CD8-positive, alpha-beta memory T cell (primary cell): ENCODE data around the gene OLA1. TPM values are rescaled to one million over a fixed set of nuclear protein-coding genes. Genes with fewer than 3 reads are reported as not detected.

ENCODE experiments used
- CTCF ChIA-PET: fragments of 350-600 bp; sonication (Branson Sonifier 250); formaldehyde crosslinking; loops from one replicate; lab custom pipeline; 2021; ENCODE audit warnings: antibody characterized with exemption; lab: Charles Lee
- POLR2A ChIA-PET: fragments of 350-600 bp; sonication (Branson Sonifier 250); formaldehyde crosslinking; loops from one replicate; lab custom pipeline; 2021; ENCODE audit warnings: antibody characterized with exemption; lab: Charles Lee
- DNase-seq, 5 donors: peaks; one replicate each; pipeline versions ENCODE4 v3.0.0 to v3.0.0-alpha.2; 2020 to 2022; ENCODE audit warnings: mixed read lengths in 1 of 5
- H3K27ac ChIP-seq: one replicate; pipeline ENCODE4 v1.7.0; 2013; ENCODE audit warnings: low read depth, mild to moderate bottlenecking, low read length, moderate library complexity
- H3K27me3 ChIP-seq: 2 replicates; pipeline ENCODE4 v1.7.0; 2013; ENCODE audit warnings: low read length, mild to moderate bottlenecking; ENCODE audit not compliant: insufficient read depth, poor library complexity, severe bottlenecking
- H3K36me3 ChIP-seq: 2 replicates; pipeline ENCODE4 v1.7.0; 2013; ENCODE audit warnings: mild to moderate bottlenecking, low read length, moderate library complexity; ENCODE audit not compliant: insufficient read depth
- H3K4me1 ChIP-seq: 2 replicates; pipeline ENCODE4 v1.7.0; 2013; ENCODE audit warnings: mild to moderate bottlenecking, low read length, moderate library complexity; ENCODE audit not compliant: insufficient read depth
- H3K4me3 ChIP-seq: 2 replicates; pipeline ENCODE4 v1.7.0; 2013; ENCODE audit warnings: mild to moderate bottlenecking, low read length
- H3K9me3 ChIP-seq: 2 replicates; pipeline ENCODE4 v1.7.0; 2013; ENCODE audit warnings: mild to moderate bottlenecking, low read length
- H3K27ac Mint-ChIP-seq, 8 donors: one replicate each; pipeline ENCODE4 v1.8.0; 2020 to 2021; ENCODE audit warnings: mixed read lengths in 8 of 8, mild to moderate bottlenecking in 6 of 8, inconsistent platforms in 3 of 8, moderate library complexity in 3 of 8
- H3K27me3 Mint-ChIP-seq, 2 donors: one replicate each; pipeline ENCODE4 v1.8.0; 2020 to 2021; ENCODE audit warnings: mixed read lengths in 2 of 2, mild to moderate bottlenecking in 1 of 2, moderate library complexity in 1 of 2
- H3K36me3 Mint-ChIP-seq, 3 donors: one replicate each; pipeline ENCODE4 v1.8.0; 2020 to 2021; ENCODE audit warnings: mixed read lengths in 3 of 3, inconsistent platforms in 1 of 3, mild to moderate bottlenecking in 1 of 3
- H3K4me1 Mint-ChIP-seq, 3 donors: one replicate each; pipeline ENCODE4 v1.8.0; 2020 to 2021; ENCODE audit warnings: mixed read lengths in 3 of 3, inconsistent platforms in 1 of 3, mild to moderate bottlenecking in 1 of 3
- H3K4me3 Mint-ChIP-seq, 7 donors: one replicate each; pipeline ENCODE4 v1.8.0; 2020 to 2021; ENCODE audit warnings: mixed read lengths in 7 of 7, mild to moderate bottlenecking in 6 of 7, moderate library complexity in 4 of 7, inconsistent platforms in 2 of 7
- H3K9me3 Mint-ChIP-seq, 5 donors: one replicate each; pipeline ENCODE4 v1.8.0; 2020 to 2022; ENCODE audit warnings: mixed read lengths in 5 of 5, mild to moderate bottlenecking in 3 of 5, moderate library complexity in 2 of 5, inconsistent platforms in 1 of 5
- polyA plus RNA-seq: library from polyadenylated mRNA; unstranded; fragments of 300-500 nt; fragmentation: Illumina TruSeq; gene quantifications from one replicate; pipeline ENCODE4 v1.2.3, GENCODE V29; 2021
- total RNA-seq, 2 experiments: library from RNA; stranded (reverse); gene quantifications; one replicate each; pipeline ENCODE4 v1.2.3, GENCODE V29; 2021

OLA1 gene
- total and polyA plus RNA-seq, 3 experiments from 2014 or later = 63.4 to 146 (median 139) TPM

DNA sequence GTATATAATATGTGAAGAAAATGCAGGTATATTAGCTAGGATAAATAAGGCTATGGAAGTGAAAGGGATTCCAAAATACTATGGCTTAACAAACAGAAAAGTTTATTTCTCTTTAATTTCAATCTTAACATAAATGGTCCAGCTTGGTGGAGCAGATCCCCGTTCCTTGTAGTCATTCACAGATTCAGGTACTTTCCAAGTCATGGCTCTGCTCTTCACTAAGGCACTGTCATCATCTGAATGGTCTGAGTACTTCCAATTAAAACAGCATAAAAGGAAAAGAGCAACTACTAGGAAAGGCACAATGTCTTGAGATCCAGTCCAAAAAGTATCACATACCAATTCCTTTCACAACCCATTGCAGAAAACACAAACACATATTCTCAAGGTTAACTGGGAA lies 63.4 kb downstream of the OLA1 start:
- CTCF ChIA-PET = no interaction called here
- Histone ChIP-seq H3K4me1 (no peaks in the 10 kb centered on the region), H3K27me3 (no peaks in the 10 kb centered on the region), H3K4me3 (no peak overlapping the region), H3K36me3 (no peaks in the 10 kb centered on the region), H3K27ac (no peak overlapping the region), H3K9me3 (no peaks in the 10 kb centered on the region)
- H3K36me3 Mint-ChIP-seq = peaks cover 0 to 17% (median 3%) of the 10 kb centered on the region in 3 donors
- no peak overlapping the region for H3K27ac Mint-ChIP-seq
- peaks cover 0 to 23% (median 14%) of the 10 kb centered on the region in 3 donors for H3K4me1 Mint-ChIP-seq
- no peaks in the 10 kb centered on the region for H3K9me3 Mint-ChIP-seq
- no peak for DNase-seq
- POLR2A ChIA-PET = no interaction called here
- no peaks in the 10 kb centered on the region for H3K27me3 Mint-ChIP-seq
- H3K4me3 Mint-ChIP-seq = no peak overlapping the region

DNA sequence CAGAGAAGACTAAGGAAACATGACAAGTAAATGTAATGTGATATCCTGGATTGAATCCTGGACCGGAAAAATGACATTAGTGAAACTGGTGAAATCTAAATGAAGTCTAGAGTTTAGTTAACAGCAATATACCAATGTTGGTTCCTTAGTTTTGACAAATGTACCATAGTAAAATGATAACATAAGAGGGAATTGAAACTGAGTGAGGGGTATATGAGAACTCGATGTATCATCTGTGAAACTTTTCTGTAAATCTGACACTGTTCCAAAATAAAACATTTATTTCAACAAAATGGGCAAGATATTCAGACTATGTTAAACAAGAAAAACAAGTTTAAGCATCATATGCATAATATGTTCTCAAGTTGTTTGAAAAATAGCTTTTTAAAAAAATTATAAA lies 63.8 kb downstream of the OLA1 start:
- no peaks in the 10 kb centered on the region for H3K27me3 Mint-ChIP-seq
- no peak overlapping the region for H3K4me3 Mint-ChIP-seq
- H3K36me3 ChIP-seq = no peaks in the 10 kb centered on the region
- H3K4me3 ChIP-seq = no peak overlapping the region
- H3K4me1 ChIP-seq = no peaks in the 10 kb centered on the region
- H3K9me3 ChIP-seq = no peaks in the 10 kb centered on the region
- H3K4me1 Mint-ChIP-seq = peaks cover 0 to 20% (median 10%) of the 10 kb centered on the region in 3 donors
- no peak overlapping the region for H3K27ac Mint-ChIP-seq
- ChIA-PET CTCF (no interaction called here), POLR2A (no interaction called here)
- no peaks in the 10 kb centered on the region for H3K9me3 Mint-ChIP-seq
- no peaks in the 10 kb centered on the region for H3K27me3 ChIP-seq
- H3K27ac ChIP-seq = no peak overlapping the region
- DNase-seq = no peak
- H3K36me3 Mint-ChIP-seq = peaks cover 0 to 17% (median 3%) of the 10 kb centered on the region in 3 donors

DNA sequence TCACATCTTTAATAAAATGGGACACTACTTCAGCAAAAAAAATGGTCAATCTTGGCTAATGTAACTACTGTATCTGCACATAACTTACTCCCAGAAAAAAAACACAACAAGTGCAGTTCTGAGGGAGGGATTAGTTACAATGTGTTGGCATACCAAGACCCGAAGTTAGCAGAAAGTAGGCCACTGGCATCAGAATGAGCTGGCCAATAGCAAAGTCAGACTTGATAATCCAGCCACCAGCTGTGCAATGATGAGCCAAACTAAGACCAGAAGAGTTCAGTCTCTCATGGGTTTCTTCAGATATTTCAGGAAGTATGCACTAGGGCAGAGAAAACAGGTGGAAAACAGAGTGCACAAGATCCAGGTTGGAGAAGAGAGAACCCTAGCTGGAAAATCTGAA lies 65.3 kb downstream of the OLA1 start:
- Mint-ChIP-seq H3K9me3 (no peaks in the 10 kb centered on the region), H3K27ac (no peak overlapping the region), H3K36me3 (peaks cover 0 to 17% (median 3%) of the 10 kb centered on the region in 3 donors), H3K27me3 (no peaks in the 10 kb centered on the region), H3K4me3 (no peak overlapping the region), H3K4me1 (peaks cover 0 to 15% (median 6%) of the 10 kb centered on the region in 3 donors)
- no peaks in the 10 kb centered on the region for H3K36me3 ChIP-seq
- no peak overlapping the region for H3K4me3 ChIP-seq
- CTCF ChIA-PET = no interaction called here
- H3K27ac ChIP-seq = no peak overlapping the region
- POLR2A ChIA-PET = no interaction called here
- no peak for DNase-seq
- no peaks in the 10 kb centered on the region for H3K27me3 ChIP-seq
- no peaks in the 10 kb centered on the region for H3K4me1 ChIP-seq
- no peaks in the 10 kb centered on the region for H3K9me3 ChIP-seq

DNA sequence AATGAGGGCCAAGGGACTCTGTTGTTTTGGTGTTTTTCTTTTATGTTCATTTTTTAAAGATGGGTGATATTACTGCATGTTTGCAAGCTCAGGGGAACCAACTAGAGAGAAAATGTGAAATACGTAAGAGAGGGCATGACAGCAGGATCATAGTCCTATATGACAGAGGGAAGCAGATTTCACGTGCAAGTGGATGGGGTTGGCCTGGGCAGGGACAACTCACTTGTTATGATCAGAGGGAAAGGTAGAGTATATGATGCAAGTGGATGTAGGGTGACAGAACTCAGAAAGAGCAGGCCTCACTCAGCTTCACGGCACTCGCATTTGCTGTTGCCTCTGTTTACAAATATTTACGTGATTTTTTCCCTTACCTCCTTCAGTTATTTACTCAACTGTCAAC lies 67.0 kb downstream of the OLA1 start:
- Histone ChIP-seq H3K36me3 (no peaks in the 10 kb centered on the region), H3K4me3 (no peak overlapping the region), H3K27me3 (no peaks in the 10 kb centered on the region), H3K27ac (no peak overlapping the region), H3K4me1 (no peaks in the 10 kb centered on the region), H3K9me3 (no peaks in the 10 kb centered on the region)
- H3K4me3 Mint-ChIP-seq = no peak overlapping the region
- H3K9me3 Mint-ChIP-seq = peaks cover under 1 to 2% (median 1%) of the 10 kb centered on the region in 5 donors
- peak overlapping the region in 2 of 8 donors; percentile 13 to 19 for H3K27ac Mint-ChIP-seq
- no peak for DNase-seq
- H3K36me3 Mint-ChIP-seq = peaks cover under 1 to 15% (median 3%) of the 10 kb centered on the region in 3 donors
- CTCF ChIA-PET = no interaction called here
- POLR2A ChIA-PET = no interaction called here
- no peaks in the 10 kb centered on the region for H3K27me3 Mint-ChIP-seq
- peaks cover 0 to 21% (median 7%) of the 10 kb centered on the region in 3 donors for H3K4me1 Mint-ChIP-seq

DNA sequence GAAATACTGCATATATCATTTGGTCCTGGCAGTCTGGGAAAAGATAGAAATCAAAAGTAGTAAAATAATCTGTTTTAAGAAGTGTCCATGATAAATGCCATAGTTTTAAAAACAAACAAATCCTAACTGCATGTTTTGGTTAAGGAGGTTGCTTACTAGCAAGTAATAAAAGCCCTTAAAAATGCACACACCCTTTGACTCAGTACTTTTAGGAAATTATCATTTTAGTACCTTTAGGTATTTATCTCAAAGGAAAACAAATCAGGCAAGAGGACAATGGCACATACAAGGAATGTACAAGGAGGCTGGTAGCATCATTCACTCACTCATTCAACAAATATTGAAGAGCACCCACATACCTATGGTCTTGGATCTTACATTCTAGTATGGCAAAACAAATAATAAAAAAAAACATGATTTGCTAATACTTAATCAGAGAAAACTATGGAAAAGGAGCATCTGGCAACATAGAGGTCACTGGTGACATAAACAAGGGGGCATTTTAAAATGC lies 67.6 kb downstream of the OLA1 start:
- no peak for DNase-seq
- H3K4me1 Mint-ChIP-seq = peaks cover 2 to 21% (median 8%) of the 10 kb centered on the region in 3 donors
- CTCF ChIA-PET = no interaction called here
- H3K36me3 Mint-ChIP-seq = peaks cover 4 to 18% (median 6%) of the 10 kb centered on the region in 3 donors
- H3K27me3 Mint-ChIP-seq = no peaks in the 10 kb centered on the region
- H3K9me3 ChIP-seq = no peaks in the 10 kb centered on the region
- peaks cover 4 to 6% (median 5%) of the 10 kb centered on the region in 5 donors for H3K9me3 Mint-ChIP-seq
- H3K27ac Mint-ChIP-seq = peak overlapping the region in 1 of 8 donors; percentile 13
- no peak overlapping the region for H3K4me3 Mint-ChIP-seq
- H3K4me3 ChIP-seq = no peak overlapping the region
- H3K27me3 ChIP-seq = no peaks in the 10 kb centered on the region
- no peak overlapping the region for H3K27ac ChIP-seq
- H3K4me1 ChIP-seq = no peaks in the 10 kb centered on the region
- H3K36me3 ChIP-seq = no peaks in the 10 kb centered on the region
- POLR2A ChIA-PET = no interaction called here

DNA sequence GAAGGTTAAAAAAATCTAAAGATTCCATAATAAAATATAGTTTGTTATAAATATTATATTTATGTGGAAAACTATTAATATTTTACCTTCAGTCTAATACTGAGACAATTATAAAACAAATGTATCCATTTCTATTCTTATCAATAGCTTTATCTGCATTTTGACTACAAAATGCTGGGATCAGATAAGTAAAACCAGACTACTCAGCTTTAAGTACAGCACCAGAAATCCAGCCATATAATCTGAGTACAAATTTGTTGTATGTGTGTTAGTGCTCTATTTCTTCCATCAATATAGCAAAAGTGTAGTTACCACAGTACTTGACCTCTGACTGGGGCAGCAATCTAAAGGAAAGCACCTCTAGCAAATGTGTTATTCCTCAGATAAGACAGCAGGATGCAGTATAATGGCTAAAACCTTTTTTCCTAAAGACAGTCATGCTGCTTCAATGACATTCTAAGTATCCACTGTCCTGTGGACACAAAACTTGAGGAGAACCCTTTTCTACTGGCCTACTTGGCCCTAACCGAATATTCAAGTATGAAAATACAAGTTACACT lies 68.1 kb downstream of the OLA1 start:
- Histone ChIP-seq H3K9me3 (peaks cover 4% of the 10 kb centered on the region), H3K27me3 (no peaks in the 10 kb centered on the region), H3K4me1 (no peaks in the 10 kb centered on the region), H3K4me3 (no peak overlapping the region), H3K27ac (no peak overlapping the region), H3K36me3 (no peaks in the 10 kb centered on the region)
- Mint-ChIP-seq H3K36me3 (peaks cover 5 to 22% (median 11%) of the 10 kb centered on the region in 3 donors), H3K9me3 (peaks cover 8 to 12% (median 11%) of the 10 kb centered on the region in 5 donors), H3K4me3 (no peak overlapping the region), H3K27me3 (no peaks in the 10 kb centered on the region), H3K4me1 (peaks cover 4 to 21% (median 9%) of the 10 kb centered on the region in 3 donors), H3K27ac (no peak overlapping the region)
- ChIA-PET CTCF (no interaction called here), POLR2A (no interaction called here)
- no peak for DNase-seq

DNA sequence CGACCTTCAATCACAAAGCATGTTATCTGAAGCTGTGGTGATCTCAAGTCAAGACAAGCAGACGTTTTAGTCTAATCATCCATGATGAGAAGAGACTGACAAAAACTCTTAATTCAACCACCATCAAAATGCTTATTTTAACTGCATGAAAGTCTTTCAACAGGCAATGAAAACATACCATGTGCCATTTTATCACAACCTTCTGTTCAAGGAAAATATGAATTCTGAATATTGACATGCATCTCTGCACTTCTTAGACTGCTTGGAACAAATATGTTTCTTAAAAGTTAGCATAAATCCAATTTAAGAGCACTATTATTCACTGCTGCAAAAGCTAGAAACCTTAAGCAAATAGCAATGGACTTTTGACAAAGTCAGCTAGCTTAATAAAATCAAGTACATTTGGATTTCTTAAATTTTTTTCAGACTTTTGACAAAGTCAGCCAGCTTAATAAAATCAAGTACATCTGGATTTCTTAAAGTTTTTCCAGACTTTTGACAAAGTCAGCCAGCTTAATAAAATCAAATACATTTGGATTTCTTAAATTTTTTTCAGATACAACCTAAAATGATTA lies 70.9 kb downstream of the OLA1 start:
- H3K9me3 Mint-ChIP-seq = peaks cover 24 to 35% (median 31%) of the 10 kb centered on the region in 5 donors
- no peak for DNase-seq
- Histone ChIP-seq H3K27ac (no peak overlapping the region), H3K9me3 (peaks cover 5% of the 10 kb centered on the region), H3K36me3 (no peaks in the 10 kb centered on the region), H3K4me1 (no peaks in the 10 kb centered on the region), H3K27me3 (no peaks in the 10 kb centered on the region), H3K4me3 (no peak overlapping the region)
- H3K4me1 Mint-ChIP-seq = peaks cover 22 to 29% (median 23%) of the 10 kb centered on the region in 3 donors
- no peak overlapping the region for H3K27ac Mint-ChIP-seq
- no peaks in the 10 kb centered on the region for H3K27me3 Mint-ChIP-seq
- ChIA-PET POLR2A (no interaction called here), CTCF (interaction anchor here (1.3 kb wide), 1 partner anchor 167 kb away, joined by 3 read pairs; no protein-coding TSS in a partner anchor)
- peaks cover 18 to 36% (median 34%) of the 10 kb centered on the region in 3 donors for H3K36me3 Mint-ChIP-seq
- H3K4me3 Mint-ChIP-seq = no peak overlapping the region

DNA sequence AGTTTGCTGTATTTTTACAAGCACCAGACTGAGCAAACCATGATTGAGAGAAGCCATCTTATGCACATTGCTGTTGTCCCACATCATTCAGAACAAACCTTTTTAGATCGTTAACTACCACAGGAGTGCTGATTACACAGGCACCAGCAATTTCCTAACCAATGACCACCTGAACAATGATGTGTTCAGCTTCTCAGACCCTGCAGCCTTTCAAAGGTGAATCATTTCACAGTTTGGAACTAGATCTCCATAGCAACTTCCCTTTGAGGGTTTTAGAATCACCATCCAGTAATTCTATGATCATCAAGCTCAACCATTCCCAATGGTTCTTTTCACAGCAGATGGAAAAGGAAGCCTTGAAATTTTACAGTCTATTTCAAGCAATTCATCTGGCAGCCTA lies 71.4 kb downstream of the OLA1 start:
- peaks cover 18 to 41% (median 36%) of the 10 kb centered on the region in 3 donors for H3K36me3 Mint-ChIP-seq
- H3K4me1 Mint-ChIP-seq = peaks cover 27 to 32% (median 28%) of the 10 kb centered on the region in 3 donors
- no peak for DNase-seq

More for the DNA sequence above, 71.4 kb downstream of the OLA1 start:
- Mint-ChIP-seq H3K27ac (no peak overlapping the region), H3K4me3 (no peak overlapping the region), H3K9me3 (peaks cover 24 to 38% (median 35%) of the 10 kb centered on the region in 5 donors), H3K27me3 (no peaks in the 10 kb centered on the region)
- no peaks in the 10 kb centered on the region for H3K36me3 ChIP-seq
- H3K27ac ChIP-seq = no peak overlapping the region
- no peak overlapping the region for H3K4me3 ChIP-seq
- peaks cover 5% of the 10 kb centered on the region for H3K9me3 ChIP-seq
- no peaks in the 10 kb centered on the region for H3K4me1 ChIP-seq
- CTCF ChIA-PET = interaction anchor here (1.3 kb wide), 1 partner anchor 167 kb away, joined by 3 read pairs; no protein-coding TSS in a partner anchor
- H3K27me3 ChIP-seq = no peaks in the 10 kb centered on the region
- POLR2A ChIA-PET = no interaction called here
